HCT116 (cell line): ENCODE data around the gene ZNF584. TPM values are rescaled to one million over a fixed set of nuclear protein-coding genes. Genes with fewer than 3 reads are reported as not detected.

ENCODE experiments used
- ATAC-seq: fragments of 200-7000 bp; cut with Tn5 transposase; 2 replicates; pipeline ENCODE4 v1.9.1; 2020; ENCODE audit warnings: mild to moderate bottlenecking, moderate library complexity
- BruUV-seq: library from RNA; stranded (reverse); fragments of 400-500 nt; replicated peaks from 2 replicates; lab custom pipeline; 2021; lab: Mats Ljungman, UMichigan
- CTCF ChIA-PET: fragments of 300-600 bp; sonication (Branson Sonifier 250); formaldehyde crosslinking; loops from one replicate; lab custom pipeline; 2021; ENCODE audit warnings: antibody characterized with exemption; lab: Charles Lee
- POLR2A ChIA-PET: fragments of 300-600, 350-600 bp; sonication (Branson Sonifier 250); formaldehyde crosslinking; loops from one replicate; lab custom pipeline; 2021; ENCODE audit warnings: antibody characterized with exemption; lab: Charles Lee
- RAD21 ChIA-PET, 2 experiments: fragments of 300-600 bp; sonication (Branson Sonifier 250); formaldehyde crosslinking; loops; one replicate each; lab custom pipeline; 2023; ENCODE audit warnings: low total read pairs in 2 of 2; ENCODE audit not compliant: uncharacterized antibody in 2 of 2, unreplicated experiment in 2 of 2, low non-redundant PET in 1 of 2; lab: Charles Lee
- DNase-seq: peaks from one replicate; pipeline ENCODE4 v3.0.0-alpha.2; 2010; ENCODE audit warnings: low read depth, low spot score
- H2AFZ ChIP-seq: fragments of 200-600 bp; shearing (Covaris generic), sonication (generic); 2 replicates; pipeline ENCODE4 v1.6.1; 2017; ENCODE audit warnings: low read depth, mixed run types, mixed read lengths, antibody characterized with exemption, low read length; ENCODE audit not compliant: poor library complexity, severe bottlenecking
- H3K27ac ChIP-seq: 2 replicates; pipeline ENCODE4 v1.5.1; 2012; ENCODE audit warnings: low read depth, low read length
- H3K27me3 ChIP-seq: fragments of 200-600 bp; sonication (generic); 2 replicates; pipeline ENCODE4 v1.6.1; 2016; ENCODE audit warnings: mixed run types, low read length, mixed read lengths; ENCODE audit not compliant: insufficient read depth
- H3K36me3 ChIP-seq, 2 experiments: fragments of 200-500 bp in 1 of 2; fragments of 200-600 bp in 1 of 2; sonication (Bioruptor generic) in 1 of 2; sonication (generic) in 1 of 2; 2 replicates each; pipeline versions ENCODE4 v1.5.1 to v1.6.1; 2014 to 2016; ENCODE audit warnings: low read length in 2 of 2, inconsistent platforms in 1 of 2, mixed read lengths in 1 of 2, mixed run types in 1 of 2; ENCODE audit not compliant: insufficient read depth in 2 of 2, control insufficient read depth in 1 of 2
- H3K4me1 ChIP-seq, 2 experiments: fragments of 200-600 bp in 1 of 2; sonication (generic) in 1 of 2; 2 replicates each; pipeline versions ENCODE4 v1.5.1 to v1.6.1; 2012 to 2017; ENCODE audit warnings: low read length in 2 of 2, inconsistent platforms in 1 of 2, mild to moderate bottlenecking in 1 of 2, mixed read lengths in 1 of 2, mixed run types in 1 of 2, moderate library complexity in 1 of 2; ENCODE audit not compliant: insufficient read depth in 2 of 2, control insufficient read depth in 1 of 2
- H3K4me2 ChIP-seq: fragments of 200-600 bp; sonication (generic); 2 replicates; pipeline ENCODE4 v1.6.1; 2017; ENCODE audit warnings: mixed run types, low read length, mixed read lengths
- H3K4me3 ChIP-seq, 2 experiments: fragments of 200-600 bp in 1 of 2; sonication (generic) in 1 of 2; replicated peaks in 1 of 2; 2 replicates each; pipeline ENCODE4 v1.5.1; 2011 to 2016; ENCODE audit warnings: low read length in 2 of 2, control low read depth in 1 of 2, low read depth in 1 of 2, mild to moderate bottlenecking in 1 of 2, mixed read lengths in 1 of 2, mixed run types in 1 of 2
- H3K79me2 ChIP-seq: fragments of 200-600 bp; sonication (generic); 2 replicates; pipeline ENCODE4 v1.6.1; 2017; ENCODE audit warnings: mild to moderate bottlenecking, mixed run types, low read length, moderate library complexity, mixed read lengths; ENCODE audit not compliant: insufficient read depth
- H3K9ac ChIP-seq: fragments of 200-600 bp; sonication (generic); 2 replicates; pipeline ENCODE4 v1.6.1; 2016; ENCODE audit warnings: low read length, mixed read lengths
- H3K9me2 ChIP-seq: fragments of 200-600 bp; sonication (generic), shearing (Covaris generic); 2 replicates; pipeline ENCODE4 v1.6.1; 2017; ENCODE audit warnings: mixed run types, mild to moderate bottlenecking, moderate library complexity; ENCODE audit not compliant: insufficient read depth
- H3K9me3 ChIP-seq, 2 experiments: fragments of 200-500 bp in 1 of 2; fragments of 200-600 bp in 1 of 2; sonication (Bioruptor generic) in 1 of 2; sonication (generic) in 1 of 2; 2 replicates each; pipeline ENCODE4 v1.6.1; 2014 to 2017; ENCODE audit warnings: low read length in 2 of 2, mixed read lengths in 2 of 2, inconsistent platforms in 1 of 2, low read depth in 1 of 2, mild to moderate bottlenecking in 1 of 2, mixed run types in 1 of 2, moderate library complexity in 1 of 2; ENCODE audit not compliant: control insufficient read depth in 1 of 2, insufficient read depth in 1 of 2
- H4K20me1 ChIP-seq: fragments of 200-600 bp; sonication (generic), shearing (Covaris generic); 2 replicates; pipeline ENCODE4 v1.6.1; 2017; ENCODE audit warnings: mixed run types, mild to moderate bottlenecking, moderate library complexity; ENCODE audit not compliant: insufficient read depth
- CEBPB ChIP-seq: IDR thresholded peaks from 2 replicates; pipeline ENCODE4 v1.6.1; 2012; ENCODE audit warnings: low read depth
- ELF1 ChIP-seq: IDR thresholded peaks from 2 replicates; pipeline ENCODE4 v1.6.1; 2012; ENCODE audit warnings: low read depth, borderline replicate concordance
- JUND ChIP-seq: IDR thresholded peaks from 2 replicates; pipeline ENCODE4 v1.6.1; 2012
- POLR2A ChIP-seq: IDR thresholded peaks from 2 replicates; pipeline ENCODE4 v1.7.0; 2011; ENCODE audit warnings: borderline replicate concordance; ENCODE audit not compliant: insufficient read depth, insufficient read length; ENCODE audit errors: extremely low read depth
- POLR2AphosphoS5 ChIP-seq: IDR thresholded peaks from 2 replicates; pipeline ENCODE4 v1.6.1; 2011; ENCODE audit warnings: mild to moderate bottlenecking, low read depth, low read length, moderate library complexity
- SIN3A ChIP-seq: IDR thresholded peaks from 2 replicates; pipeline ENCODE4 v1.6.1; 2012; ENCODE audit warnings: low read depth
- SP1 ChIP-seq: IDR thresholded peaks from 2 replicates; pipeline ENCODE4 v1.6.1; 2012; ENCODE audit warnings: low read depth
- YY1 ChIP-seq: IDR thresholded peaks from 2 replicates; pipeline ENCODE4 v1.6.1; 2011; ENCODE audit warnings: low read length, low read depth, moderate library complexity, mild to moderate bottlenecking; ENCODE audit not compliant: insufficient replicate concordance; ENCODE audit errors: extremely low read depth
- ZFX ChIP-seq: fragments of 450-650 bp; IDR thresholded peaks from 2 replicates; pipeline ENCODE4 v1.6.1; 2017
- ZNF274 ChIP-seq: fragments of 200-500 bp; sonication (Bioruptor generic); IDR thresholded peaks from 2 replicates; pipeline ENCODE4 v1.6.1; 2014; ENCODE audit warnings: mild to moderate bottlenecking, low read depth, low read length, inconsistent platforms
- intact Hi-C: fragments of 100-400 bp; cut with micrococcal nuclease; formaldehyde crosslinking; loops from 2 replicates; pipeline ENCODE4 v1.10.0; 2022
- total RNA-seq: library from RNA; stranded (reverse); gene quantifications from one replicate; pipeline ENCODE4 v1.2.1, GENCODE V29; 2021; ENCODE audit not compliant: unreplicated experiment
- TF ChIP-seq, protein P1 (sequence below): IDR thresholded peaks from 2 replicates; pipeline ENCODE4 v1.6.1; 2012
- TF ChIP-seq, protein P2 (sequence below), 3 experiments: fragments of 200-600 bp in 1 of 3; sonication (generic) in 1 of 3; IDR thresholded peaks in 2 of 3; conservative IDR thresholded peaks in 1 of 3; 2 replicates each; pipeline ENCODE4 v1.5.1; 2012 to 2017; ENCODE audit warnings: low read depth in 2 of 3, low read length in 2 of 3, antibody characterized with exemption in 1 of 3, borderline replicate concordance in 1 of 3, control low read depth in 1 of 3, mild to moderate bottlenecking in 1 of 3, mixed read lengths in 1 of 3, mixed run types in 1 of 3, moderate library complexity in 1 of 3; ENCODE audit not compliant: insufficient read depth in 1 of 3
- TF ChIP-seq, protein P3 (sequence below): IDR thresholded peaks from 2 replicates; pipeline ENCODE4 v1.6.1; 2011; ENCODE audit warnings: mild to moderate bottlenecking, low read length, moderate library complexity; ENCODE audit not compliant: insufficient replicate concordance; ENCODE audit errors: extremely low read depth

ZNF584 gene
- total RNA-seq, 1 experiment from 2014 or later: 25.8 TPM

DNA sequence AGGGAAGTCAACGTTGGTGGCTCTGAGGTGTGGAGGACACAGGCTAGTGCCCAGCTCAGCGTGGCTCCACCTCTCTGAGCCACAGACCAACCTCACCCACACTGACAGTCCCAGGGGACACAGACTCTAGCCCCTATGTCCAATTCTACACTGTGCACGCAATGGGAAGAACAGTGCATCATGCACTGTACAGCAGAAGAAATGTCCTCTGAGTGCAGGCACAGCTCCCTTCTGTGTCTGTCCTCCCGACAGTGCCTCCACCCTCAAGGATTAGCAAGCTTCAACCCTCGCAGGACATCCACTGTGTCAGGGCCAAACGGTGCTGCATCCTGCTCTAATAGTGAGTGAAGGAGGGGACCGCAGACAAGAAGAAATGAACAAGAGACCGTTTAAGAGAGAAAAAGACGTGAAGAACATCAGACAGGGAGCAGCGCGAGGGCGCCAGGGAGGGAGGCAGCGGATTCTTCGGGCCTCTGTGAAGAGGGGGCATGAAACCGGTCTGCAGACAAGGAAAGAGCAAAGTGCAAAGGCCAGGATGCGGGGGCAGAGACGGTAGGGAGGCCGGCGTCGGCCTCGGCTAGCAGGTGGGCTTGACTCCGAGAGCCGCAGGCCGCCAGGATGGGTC lies 28.3 kb upstream of the ZNF584 start:
- Histone ChIP-seq H3K79me2 (peaks cover 13% of the 10 kb centered on the region), H3K4me1 (peaks cover 13 to 30% of the 10 kb centered on the region in 2 experiments), H4K20me1 (no peaks in the 10 kb centered on the region), H3K27me3 (no peaks in the 10 kb centered on the region), H3K4me2 (peak overlapping the region; percentile 100), H3K9me3 (no peaks in the 10 kb centered on the region), H3K36me3 (0 out of 4 replicates have a peak, but pooled peaks cover 0 to 2% of the 10 kb centered on the region in 2 experiments), H3K27ac (peak overlapping the region; percentile 92), H3K4me3 (peak overlapping the region; percentile 59 to 92), H3K9ac (peak overlapping the region; percentile 89), H3K9me2 (no peaks in the 10 kb centered on the region), H2AFZ (no peak overlapping the region)
- no peak for TF ChIP-seq CEBPB
- ChIA-PET POLR2A (interaction anchor here (1.5 kb wide), 1 partner anchor 17 kb away, joined by 7 read pairs; the partner anchor contains the start of gene ZNF497), CTCF (no interaction called here), RAD21 (no interaction called here)
- BruUV-seq: TSS peak; percentile 18
- intact Hi-C loops: no loop called here
- ATAC-seq (no peak; the same call in 1 of the 2 replicates), DNase-seq (no peak)

DNA sequence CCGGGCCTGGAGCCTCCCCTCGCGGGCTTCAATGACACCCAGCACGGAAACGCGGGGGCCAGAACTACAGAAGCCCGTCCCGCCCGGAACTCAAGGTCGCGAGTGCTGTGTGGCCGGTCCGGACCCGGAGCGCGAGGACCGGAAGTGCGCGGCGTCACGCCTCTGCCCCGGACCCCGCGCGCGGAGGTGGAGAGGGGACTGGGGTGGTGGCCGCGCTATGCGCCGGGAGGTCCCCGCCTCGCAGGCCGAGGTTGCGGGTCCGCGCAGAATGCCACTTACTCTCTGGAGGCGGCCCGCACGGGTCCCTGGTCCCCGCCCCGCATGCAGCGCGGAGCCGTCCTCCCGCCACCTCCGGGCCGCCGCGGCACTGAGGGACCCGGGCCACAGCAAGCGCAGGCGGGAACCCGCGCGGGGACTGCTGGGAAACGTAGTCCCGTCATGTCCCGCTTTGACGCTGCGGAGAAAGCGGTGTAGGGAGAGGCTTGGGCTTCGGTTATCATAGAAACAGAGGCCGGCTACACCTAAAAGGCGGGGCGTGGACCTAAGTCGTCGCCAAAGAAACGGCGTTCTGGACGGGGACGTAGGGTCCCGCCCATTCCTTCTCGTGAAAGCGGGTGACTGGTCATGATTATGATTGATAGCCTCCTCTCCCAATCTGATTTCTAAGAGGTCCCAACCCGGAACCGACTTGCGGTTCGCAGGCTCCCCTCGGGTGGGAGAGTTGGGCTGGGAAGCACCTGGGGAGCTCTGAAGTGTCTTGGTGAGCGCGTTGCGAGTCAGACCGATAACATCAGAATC lies 27.6 kb upstream of the ZNF584 start, which contains the start of gene ZNF837:
ZNF837 (minus strand) TSS at position 369 of the 798 bp plus-strand sequence. CDS start 11,698 bp downstream, outside the sequence.
- ChIA-PET CTCF (no interaction called here), RAD21 (no interaction called here), POLR2A (interaction anchor here (0.6 kb wide), 1 partner anchor 140 kb away, joined by 3 read pairs; no protein-coding TSS in a partner anchor)
- Histone ChIP-seq H3K4me1 (peaks cover 20 to 37% of the 10 kb centered on the region in 2 experiments), H3K9me2 (no peaks in the 10 kb centered on the region), H3K27ac (peak within 1 kb of the TSS; percentile 92), H3K4me2 (peak within 1 kb of the TSS; percentile 100), H2AFZ (no peak within 1 kb of the TSS), H3K27me3 (no peaks in the 10 kb centered on the region), H4K20me1 (no peaks in the 10 kb centered on the region), H3K9me3 (no peaks in the 10 kb centered on the region), H3K36me3 (0 out of 4 replicates have a peak, but pooled peaks cover 0 to 2% of the 10 kb centered on the region in 2 experiments), H3K9ac (peak within 1 kb of the TSS; percentile 89), H3K4me3 (peak within 1 kb of the TSS; percentile 59 to 92), H3K79me2 (peaks cover 18% of the 10 kb centered on the region)
- ATAC-seq (peak; percentile 87), DNase-seq (peak; percentile 100)
- intact Hi-C loops: loop anchor here (1.0 kb wide), 1 partner anchor 19 kb away; the partner anchor contains the start of gene ZNF497
- BruUV-seq: no TSS peak
- TF ChIP-seq SP1 (peak; percentile 90), ZNF274 (no peak), SIN3A (peak; percentile 82), POLR2A (peak; percentile 44), ELF1 (peak; percentile 92; the same call in 1 of the 2 replicates), POLR2AphosphoS5 (peak; percentile 79), JUND (no peak), YY1 (peak; percentile 82), ZFX (peak; percentile 96)
- TF ChIP-seq, protein P1, sequence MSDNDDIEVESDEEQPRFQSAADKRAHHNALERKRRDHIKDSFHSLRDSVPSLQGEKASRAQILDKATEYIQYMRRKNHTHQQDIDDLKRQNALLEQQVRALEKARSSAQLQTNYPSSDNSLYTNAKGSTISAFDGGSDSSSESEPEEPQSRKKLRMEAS: peak; percentile 93
- TF ChIP-seq, protein P2, sequence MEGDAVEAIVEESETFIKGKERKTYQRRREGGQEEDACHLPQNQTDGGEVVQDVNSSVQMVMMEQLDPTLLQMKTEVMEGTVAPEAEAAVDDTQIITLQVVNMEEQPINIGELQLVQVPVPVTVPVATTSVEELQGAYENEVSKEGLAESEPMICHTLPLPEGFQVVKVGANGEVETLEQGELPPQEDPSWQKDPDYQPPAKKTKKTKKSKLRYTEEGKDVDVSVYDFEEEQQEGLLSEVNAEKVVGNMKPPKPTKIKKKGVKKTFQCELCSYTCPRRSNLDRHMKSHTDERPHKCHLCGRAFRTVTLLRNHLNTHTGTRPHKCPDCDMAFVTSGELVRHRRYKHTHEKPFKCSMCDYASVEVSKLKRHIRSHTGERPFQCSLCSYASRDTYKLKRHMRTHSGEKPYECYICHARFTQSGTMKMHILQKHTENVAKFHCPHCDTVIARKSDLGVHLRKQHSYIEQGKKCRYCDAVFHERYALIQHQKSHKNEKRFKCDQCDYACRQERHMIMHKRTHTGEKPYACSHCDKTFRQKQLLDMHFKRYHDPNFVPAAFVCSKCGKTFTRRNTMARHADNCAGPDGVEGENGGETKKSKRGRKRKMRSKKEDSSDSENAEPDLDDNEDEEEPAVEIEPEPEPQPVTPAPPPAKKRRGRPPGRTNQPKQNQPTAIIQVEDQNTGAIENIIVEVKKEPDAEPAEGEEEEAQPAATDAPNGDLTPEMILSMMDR (IDR thresholded peaks at IDR 0.05 in 2 of 3, conservative IDR thresholded peaks at IDR 0.05 in 1 of 3; ENCODE audit: borderline replicate concordance in 1 of 3, insufficient read depth in 1 of 3, low read depth in 2 of 3, low read length in 2 of 3): no peak
- TF ChIP-seq, protein P3, sequence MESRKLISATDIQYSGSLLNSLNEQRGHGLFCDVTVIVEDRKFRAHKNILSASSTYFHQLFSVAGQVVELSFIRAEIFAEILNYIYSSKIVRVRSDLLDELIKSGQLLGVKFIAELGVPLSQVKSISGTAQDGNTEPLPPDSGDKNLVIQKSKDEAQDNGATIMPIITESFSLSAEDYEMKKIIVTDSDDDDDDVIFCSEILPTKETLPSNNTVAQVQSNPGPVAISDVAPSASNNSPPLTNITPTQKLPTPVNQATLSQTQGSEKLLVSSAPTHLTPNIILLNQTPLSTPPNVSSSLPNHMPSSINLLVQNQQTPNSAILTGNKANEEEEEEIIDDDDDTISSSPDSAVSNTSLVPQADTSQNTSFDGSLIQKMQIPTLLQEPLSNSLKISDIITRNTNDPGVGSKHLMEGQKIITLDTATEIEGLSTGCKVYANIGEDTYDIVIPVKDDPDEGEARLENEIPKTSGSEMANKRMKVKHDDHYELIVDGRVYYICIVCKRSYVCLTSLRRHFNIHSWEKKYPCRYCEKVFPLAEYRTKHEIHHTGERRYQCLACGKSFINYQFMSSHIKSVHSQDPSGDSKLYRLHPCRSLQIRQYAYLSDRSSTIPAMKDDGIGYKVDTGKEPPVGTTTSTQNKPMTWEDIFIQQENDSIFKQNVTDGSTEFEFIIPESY: peak; percentile 30
